Lower lobe of right lung (tissue), 2 donors: ENCODE measurements around the gene P2RX6. TPM values are rescaled to one million over a fixed set of nuclear protein-coding genes. Genes with fewer than 3 reads are reported as not detected.

ENCODE experiments used
- ATAC-seq, 2 donors: fragments of 200-7000 bp; cut with Tn5 transposase; one replicate each; pipeline ENCODE4 v1.9.1; 2020 to 2022; ENCODE audit warnings: mild to moderate bottlenecking in 2 of 2, moderate library complexity in 2 of 2
- DNase-seq: peaks from one replicate; pipeline ENCODE4 v3.0.0-alpha.2; 2020
- H3K27ac ChIP-seq: fragments of 200-600 bp; one replicate; pipeline ENCODE4 v1.8.0; 2022
- H3K27me3 ChIP-seq: fragments of 200-600 bp; one replicate; pipeline ENCODE4 v1.8.0; 2022; ENCODE audit warnings: low read depth
- H3K36me3 ChIP-seq: fragments of 200-600 bp; one replicate; pipeline ENCODE4 v1.8.0; 2022; ENCODE audit warnings: mild to moderate bottlenecking
- H3K4me1 ChIP-seq: fragments of 200-600 bp; one replicate; pipeline ENCODE4 v1.8.0; 2022
- H3K4me3 ChIP-seq: fragments of 200-600 bp; one replicate; pipeline ENCODE4 v1.8.0; 2022; ENCODE audit warnings: mild to moderate bottlenecking
- H3K9me3 ChIP-seq: fragments of 200-600 bp; one replicate; pipeline ENCODE4 v1.8.0; 2022
- intact Hi-C: fragments of 100-400 bp; cut with DNase I; formaldehyde crosslinking; loops from one replicate; pipeline ENCODE4 v1.11.0; 2022
- microRNA-seq: library from miRNA; unstranded; fragments of <30 nt; microRNA quantifications from one replicate; pipeline ENCODE4 v1.2.0, GENCODE V29; 2020; ENCODE audit warnings: borderline number of aligned reads
- total RNA-seq: library from RNA; stranded (reverse); fragmentation: NEBNext Ultra II Directional; extraction: Animal tissue kit (Norgen Biotek cat#: 25700); gene quantifications from one replicate; pipeline ENCODE4 v1.2.1, GENCODE V29; 2021
- TF ChIP-seq, protein P1 (sequence below): fragments of 200-600 bp; IDR thresholded peaks from one replicate; pipeline ENCODE4 v1.8.0; 2022; ENCODE audit warnings: antibody characterized with exemption, mild to moderate bottlenecking
- donor health status: DM: no; HTN: yes; CAD: no; lungs with severe emphysema.

P2RX6 gene
- total RNA-seq, 1 donor from 2014 or later = 2.1 TPM

- TF ChIP-seq, protein P1, sequence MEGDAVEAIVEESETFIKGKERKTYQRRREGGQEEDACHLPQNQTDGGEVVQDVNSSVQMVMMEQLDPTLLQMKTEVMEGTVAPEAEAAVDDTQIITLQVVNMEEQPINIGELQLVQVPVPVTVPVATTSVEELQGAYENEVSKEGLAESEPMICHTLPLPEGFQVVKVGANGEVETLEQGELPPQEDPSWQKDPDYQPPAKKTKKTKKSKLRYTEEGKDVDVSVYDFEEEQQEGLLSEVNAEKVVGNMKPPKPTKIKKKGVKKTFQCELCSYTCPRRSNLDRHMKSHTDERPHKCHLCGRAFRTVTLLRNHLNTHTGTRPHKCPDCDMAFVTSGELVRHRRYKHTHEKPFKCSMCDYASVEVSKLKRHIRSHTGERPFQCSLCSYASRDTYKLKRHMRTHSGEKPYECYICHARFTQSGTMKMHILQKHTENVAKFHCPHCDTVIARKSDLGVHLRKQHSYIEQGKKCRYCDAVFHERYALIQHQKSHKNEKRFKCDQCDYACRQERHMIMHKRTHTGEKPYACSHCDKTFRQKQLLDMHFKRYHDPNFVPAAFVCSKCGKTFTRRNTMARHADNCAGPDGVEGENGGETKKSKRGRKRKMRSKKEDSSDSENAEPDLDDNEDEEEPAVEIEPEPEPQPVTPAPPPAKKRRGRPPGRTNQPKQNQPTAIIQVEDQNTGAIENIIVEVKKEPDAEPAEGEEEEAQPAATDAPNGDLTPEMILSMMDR = no peak
- Histone ChIP-seq H3K27me3 (no peaks in the 10 kb centered on the region), H3K9me3 (no peaks in the 10 kb centered on the region), H3K4me3 (no peak overlapping the region), H3K4me1 (no peaks in the 10 kb centered on the region), H3K36me3 (no peaks in the 10 kb centered on the region), H3K27ac (no peak overlapping the region)
- no peak for ATAC-seq
- intact Hi-C loops = no loop called here
- DNase-seq = no peak
Measured at GRCh38 chr22:21075516-21076138, 60.7 kb downstream of the P2RX6 start.

GRCh38 chr22:21076912-21077625 lies 62.1 kb downstream of the P2RX6 start:
- Histone ChIP-seq H3K36me3 (no peaks in the 10 kb centered on the region), H3K9me3 (no peaks in the 10 kb centered on the region), H3K4me1 (no peaks in the 10 kb centered on the region), H3K4me3 (no peak overlapping the region), H3K27me3 (no peaks in the 10 kb centered on the region), H3K27ac (no peak overlapping the region)
- TF ChIP-seq, protein P1 = no peak
- DNase-seq (no peak), ATAC-seq (no peak)
- intact Hi-C loops = no loop called here

Small RNA genes within 50 kb of the gene (microRNA-seq; reads per million reads assigned to microRNA genes)
- not detected for gene MIR649

Other genes with a start within 250 kb of the P2RX6 start
- 0.24 TPM for gene SERPIND1, start 241.1 kb upstream of the P2RX6 start, total RNA-seq
- gene PI4KA, start 156.4 kb upstream of the P2RX6 start, total RNA-seq = 109 TPM
- 22.5 TPM for gene SNAP29, start 156.2 kb upstream of the P2RX6 start, total RNA-seq
- gene CRKL, start 97.8 kb upstream of the P2RX6 start, total RNA-seq = 53.5 TPM
- 12.3 TPM for gene AIFM3, start 47.9 kb upstream of the P2RX6 start, total RNA-seq
- 51.6 TPM for gene LZTR1, start 32.9 kb upstream of the P2RX6 start, total RNA-seq
- gene THAP7, start 13.0 kb upstream of the P2RX6 start, total RNA-seq = 24.3 TPM
- gene SLC7A4, start 17.4 kb downstream of the P2RX6 start, total RNA-seq = 0.47 TPM
- 3.6 TPM for gene LRRC74B, start 30.8 kb downstream of the P2RX6 start, total RNA-seq